Adrenal gland (tissue), 5 donors: ENCODE results near the gene APBB1.

ENCODE experiments used
- CTCF ChIP-seq, 6 experiments: fragments of 450-650 bp in 4 of 6; fragments of 200-600 bp in 2 of 6; sonication (generic) in 1 of 6; IDR thresholded peaks; 1 replicate in 5 of 6; 2 replicates in 1 of 6; pipeline versions ENCODE4 v1.5.1 to v1.8.0; 2016 to 2021; ENCODE audit warnings: antibody characterized with exemption in 6 of 6, mild to moderate bottlenecking in 2 of 6, moderate library complexity in 1 of 6
- POLR2A ChIP-seq, 2 donors: fragments of 450-650 bp; IDR thresholded peaks; one replicate each; pipeline ENCODE4 v1.6.1; 2017; ENCODE audit warnings: antibody characterized with exemption in 2 of 2, mild to moderate bottlenecking in 2 of 2, moderate library complexity in 1 of 2
- donor health status: DM: no; HTN: no; CAD: no.

GRCh38 chr11:6437423-6437822 is 18.5 kb upstream of the APBB1 start:
- TF ChIP-seq CTCF (IDR thresholded peaks at IDR 0.05) (no peak), POLR2A (IDR thresholded peaks at IDR 0.05) (no peak)
